ENCODE measurements around the gene TRIM28. TPM values are rescaled to one million over a fixed set of nuclear protein-coding genes. Genes with fewer than 3 reads are reported as not detected.

Gene TRIM28
- total RNA-seq, 2 experiments from 2014 or later = 476 to 528 TPM

GRCh38 chr19:58513213-58513693 is 30.6 kb upstream of the TRIM28 start:
- no peaks in the 10 kb centered on the region for H3K27me3 Mint-ChIP-seq (ENCODE audit: low read depth)
- no peak for ATAC-seq
- no peak for DNase-seq
- ChIA-PET POLR2A (interaction anchor here (0.6 to 2.4 kb wide), 6 partner anchors 8 to 54 kb away, joined by 3 to 11 read pairs (median 4); partner anchors contain the start of gene CHMP2A), CTCF (interaction anchor here (1.0 to 2.1 kb wide), 17 partner anchors 10 to 331 kb away, joined by 3 to 46 read pairs (median 5); partner anchors contain the start of genes CHMP2A, TRIM28 and ZNF446)
- no peaks in the 10 kb centered on the region for H3K9me3 Mint-ChIP-seq (ENCODE audit: insufficient read depth)
- peak overlapping the region; percentile 78 for H3K4me3 Mint-ChIP-seq
- peak overlapping the region; percentile 88 for H3K27ac Mint-ChIP-seq
- H3K4me1 Mint-ChIP-seq (ENCODE audit: low read depth) = peaks cover 39% of the 10 kb centered on the region
- peaks cover 21% of the 10 kb centered on the region for H3K36me3 Mint-ChIP-seq (ENCODE audit: low read depth)

GRCh38 chr19:58513694-58514563 is 29.9 kb upstream of the TRIM28 start:
- Mint-ChIP-seq H3K27ac (peak overlapping the region; percentile 88), H3K27me3 (ENCODE audit: low read depth) (no peaks in the 10 kb centered on the region), H3K4me1 (ENCODE audit: low read depth) (peaks cover 45% of the 10 kb centered on the region), H3K4me3 (peak overlapping the region; percentile 78), H3K36me3 (ENCODE audit: low read depth) (peaks cover 24% of the 10 kb centered on the region), H3K9me3 (ENCODE audit: insufficient read depth) (no peaks in the 10 kb centered on the region)
- ATAC-seq = peak; percentile 96
- peak; percentile 97 for DNase-seq
- ChIA-PET CTCF (interaction anchor here (0.6 to 2.1 kb wide), 28 partner anchors 11 to 332 kb away, joined by 3 to 46 read pairs (median 4); partner anchors contain the start of genes CHMP2A, TRIM28, ZNF446 and ZNF497), POLR2A (interaction anchor here (0.6 to 2.4 kb wide), 7 partner anchors 9 to 53 kb away, joined by 3 to 11 read pairs (median 3); partner anchors contain the start of gene CHMP2A)

- H3K27ac Mint-ChIP-seq = peak overlapping the region; percentile 88
- H3K36me3 Mint-ChIP-seq (ENCODE audit: low read depth) = peaks cover 27% of the 10 kb centered on the region
- DNase-seq = no peak
- H3K4me1 Mint-ChIP-seq (ENCODE audit: low read depth) = peaks cover 47% of the 10 kb centered on the region
- ChIA-PET CTCF (interaction anchor here (0.6 to 2.1 kb wide), 28 partner anchors 11 to 332 kb away, joined by 3 to 46 read pairs (median 4); partner anchors contain the start of genes CHMP2A, TRIM28, ZNF446 and ZNF497), POLR2A (interaction anchor here (0.6 to 2.4 kb wide), 6 partner anchors 9 to 43 kb away, joined by 3 to 11 read pairs (median 4); partner anchors contain the start of gene CHMP2A)
- no peaks in the 10 kb centered on the region for H3K9me3 Mint-ChIP-seq (ENCODE audit: insufficient read depth)
- no peak for ATAC-seq
- no peaks in the 10 kb centered on the region for H3K27me3 Mint-ChIP-seq (ENCODE audit: low read depth)
- H3K4me3 Mint-ChIP-seq = peak overlapping the region; percentile 78
Measured at GRCh38 chr19:58514564-58515022, 29.3 kb upstream of the TRIM28 start.

GRCh38 chr19:58515259-58515658 is 28.6 kb upstream of the TRIM28 start:
- H3K36me3 Mint-ChIP-seq (ENCODE audit: low read depth) = peaks cover 27% of the 10 kb centered on the region
- ChIA-PET CTCF (no interaction called here), POLR2A (no interaction called here)
- peak overlapping the region; percentile 78 for H3K4me3 Mint-ChIP-seq
- H3K27me3 Mint-ChIP-seq (ENCODE audit: low read depth) = no peaks in the 10 kb centered on the region
- peaks cover 52% of the 10 kb centered on the region for H3K4me1 Mint-ChIP-seq (ENCODE audit: low read depth)
- no peak for ATAC-seq
- DNase-seq = no peak
- no peaks in the 10 kb centered on the region for H3K9me3 Mint-ChIP-seq (ENCODE audit: insufficient read depth)
- H3K27ac Mint-ChIP-seq = peak overlapping the region; percentile 67

GRCh38 chr19:58516246-58516836 is 27.5 kb upstream of the TRIM28 start:
- Mint-ChIP-seq H3K4me1 (ENCODE audit: low read depth) (peaks cover 56% of the 10 kb centered on the region), H3K27me3 (ENCODE audit: low read depth) (no peaks in the 10 kb centered on the region), H3K27ac (peak overlapping the region; percentile 67), H3K36me3 (ENCODE audit: low read depth) (peaks cover 27% of the 10 kb centered on the region), H3K9me3 (ENCODE audit: insufficient read depth) (no peaks in the 10 kb centered on the region), H3K4me3 (peak overlapping the region; percentile 48)
- ChIA-PET POLR2A (no interaction called here), CTCF (interaction anchor here (5.6 kb wide), 1 partner anchor 64 kb away, joined by 94 read pairs; no protein-coding TSS in a partner anchor)
- DNase-seq = no peak
- no peak for ATAC-seq

- H3K27me3 Mint-ChIP-seq (ENCODE audit: low read depth) = no peaks in the 10 kb centered on the region
- CTCF ChIA-PET = interaction anchor here (3.6 to 5.6 kb wide), 2 partner anchors 17 to 63 kb away, joined by 24 to 94 read pairs; no protein-coding TSS in a partner anchor
- peaks cover 27% of the 10 kb centered on the region for H3K36me3 Mint-ChIP-seq (ENCODE audit: low read depth)
- H3K4me3 Mint-ChIP-seq = no peak overlapping the region
- peaks cover 57% of the 10 kb centered on the region for H3K4me1 Mint-ChIP-seq (ENCODE audit: low read depth)
- peak overlapping the region; percentile 34 for H3K27ac Mint-ChIP-seq
- no peak for ATAC-seq
- no peaks in the 10 kb centered on the region for H3K9me3 Mint-ChIP-seq (ENCODE audit: insufficient read depth)
- DNase-seq = no peak
- POLR2A ChIA-PET = interaction anchor here (3.9 kb wide), 1 partner anchor 37 kb away, joined by 31 read pairs; the partner anchor contains the start of gene CHMP2A
Measured at GRCh38 chr19:58516964-58517833, 26.7 kb upstream of the TRIM28 start.

GRCh38 chr19:58518256-58519086 is 25.4 kb upstream of the TRIM28 start:
- CTCF ChIA-PET = interaction anchor here (0.7 to 5.6 kb wide), 19 partner anchors 9 to 210 kb away, joined by 3 to 94 read pairs (median 9); partner anchors contain the start of genes CHMP2A, TRIM28, UBE2M and ZNF446
- H3K27ac Mint-ChIP-seq = peak overlapping the region; percentile 97
- peaks cover 51% of the 10 kb centered on the region for H3K4me1 Mint-ChIP-seq (ENCODE audit: low read depth)
- POLR2A ChIA-PET = interaction anchor here (0.9 to 3.9 kb wide), 8 partner anchors 10 to 62 kb away, joined by 3 to 31 read pairs (median 16); partner anchors contain the start of genes CHMP2A and TRIM28
- ATAC-seq = no peak
- H3K9me3 Mint-ChIP-seq (ENCODE audit: insufficient read depth) = no peaks in the 10 kb centered on the region
- peak overlapping the region; percentile 96 for H3K4me3 Mint-ChIP-seq
- no peak for DNase-seq
- peaks cover 27% of the 10 kb centered on the region for H3K36me3 Mint-ChIP-seq (ENCODE audit: low read depth)
- no peaks in the 10 kb centered on the region for H3K27me3 Mint-ChIP-seq (ENCODE audit: low read depth)

GRCh38 chr19:58519087-58519354 is 24.8 kb upstream of the TRIM28 start:
- POLR2A ChIA-PET = interaction anchor here (1.0 to 3.9 kb wide), 8 partner anchors 10 to 335 kb away, joined by 3 to 31 read pairs (median 16); partner anchors contain the start of genes CHMP2A and TRIM28
- CTCF ChIA-PET = interaction anchor here (0.7 to 5.6 kb wide), 19 partner anchors 9 to 211 kb away, joined by 3 to 94 read pairs (median 9); partner anchors contain the start of genes CHMP2A, TRIM28, UBE2M and ZNF446
- Mint-ChIP-seq H3K4me1 (ENCODE audit: low read depth) (peaks cover 46% of the 10 kb centered on the region), H3K36me3 (ENCODE audit: low read depth) (peaks cover 25% of the 10 kb centered on the region), H3K27ac (peak overlapping the region; percentile 97), H3K27me3 (ENCODE audit: low read depth) (no peaks in the 10 kb centered on the region), H3K9me3 (ENCODE audit: insufficient read depth) (no peaks in the 10 kb centered on the region), H3K4me3 (peak overlapping the region; percentile 96)
- ATAC-seq (peak; percentile 25), DNase-seq (peak; percentile 69)

- Mint-ChIP-seq H3K27me3 (ENCODE audit: low read depth) (no peaks in the 10 kb centered on the region), H3K27ac (peak within 1 kb of the TSS; percentile 97), H3K9me3 (ENCODE audit: insufficient read depth) (no peaks in the 10 kb centered on the region), H3K4me1 (ENCODE audit: low read depth) (peaks cover 41% of the 10 kb centered on the region), H3K4me3 (peak within 1 kb of the TSS; percentile 96), H3K36me3 (ENCODE audit: low read depth) (peaks cover 23% of the 10 kb centered on the region)
- ChIA-PET CTCF (interaction anchor here (0.7 to 5.6 kb wide), 39 partner anchors 9 to 337 kb away, joined by 3 to 94 read pairs (median 5); partner anchors contain the start of genes CHMP2A, TRIM28, UBE2M and ZNF274), POLR2A (interaction anchor here (0.6 to 3.9 kb wide), 16 partner anchors 9 to 336 kb away, joined by 3 to 31 read pairs (median 5); partner anchors contain the start of genes CHMP2A, TRIM28, ZNF132 and ZNF446)
- DNase-seq (peak; percentile 93), ATAC-seq (peak; percentile 88)
Measured at GRCh38 chr19:58519355-58520256, 24.3 kb upstream of the TRIM28 start, which contains the start of gene ZBTB45. Gene ZBTB45, minus strand, starts transcription at chr19:58519810. Its CDS starts 2,137 bp downstream, at chr19:58517673.
